PFSK-1 (cell line): Measurements from ENCODE around the gene PRR14.

Source experiments
- FOXP2 ChIP-seq: optimal IDR thresholded peaks from 2 replicates; pipeline ENCODE3; 2011; ENCODE audit warnings: borderline replicate concordance, control low read depth, inconsistent platforms; ENCODE audit not compliant: insufficient read depth; ENCODE audit errors: extremely low read length, extremely low read depth
- POLR2AphosphoS5 ChIP-seq: IDR thresholded peaks from 2 replicates; pipeline ENCODE4 v1.6.1; 2012; ENCODE audit warnings: low read depth, mild to moderate bottlenecking, control low read depth, low read length, moderate library complexity
- REST ChIP-seq, 2 experiments: IDR thresholded peaks; 2 replicates each; pipeline versions ENCODE4 v1.6.1 to v1.8.0; 2011 to 2012; ENCODE audit warnings: low read depth in 2 of 2, low read length in 2 of 2, control low read depth in 1 of 2, inconsistent platforms in 1 of 2, mild to moderate bottlenecking in 1 of 2, moderate library complexity in 1 of 2; ENCODE audit not compliant: insufficient read depth in 1 of 2
- SIN3A ChIP-seq: IDR thresholded peaks from 2 replicates; pipeline ENCODE4 v1.6.1; 2012; ENCODE audit warnings: mild to moderate bottlenecking, low read length, moderate library complexity, borderline replicate concordance; ENCODE audit not compliant: insufficient read depth
- TAF1 ChIP-seq: IDR thresholded peaks from 2 replicates; pipeline ENCODE4 v1.6.1; 2012; ENCODE audit warnings: low read length, control low read depth, borderline replicate concordance; ENCODE audit not compliant: insufficient read depth

PRR14 gene

DNA sequence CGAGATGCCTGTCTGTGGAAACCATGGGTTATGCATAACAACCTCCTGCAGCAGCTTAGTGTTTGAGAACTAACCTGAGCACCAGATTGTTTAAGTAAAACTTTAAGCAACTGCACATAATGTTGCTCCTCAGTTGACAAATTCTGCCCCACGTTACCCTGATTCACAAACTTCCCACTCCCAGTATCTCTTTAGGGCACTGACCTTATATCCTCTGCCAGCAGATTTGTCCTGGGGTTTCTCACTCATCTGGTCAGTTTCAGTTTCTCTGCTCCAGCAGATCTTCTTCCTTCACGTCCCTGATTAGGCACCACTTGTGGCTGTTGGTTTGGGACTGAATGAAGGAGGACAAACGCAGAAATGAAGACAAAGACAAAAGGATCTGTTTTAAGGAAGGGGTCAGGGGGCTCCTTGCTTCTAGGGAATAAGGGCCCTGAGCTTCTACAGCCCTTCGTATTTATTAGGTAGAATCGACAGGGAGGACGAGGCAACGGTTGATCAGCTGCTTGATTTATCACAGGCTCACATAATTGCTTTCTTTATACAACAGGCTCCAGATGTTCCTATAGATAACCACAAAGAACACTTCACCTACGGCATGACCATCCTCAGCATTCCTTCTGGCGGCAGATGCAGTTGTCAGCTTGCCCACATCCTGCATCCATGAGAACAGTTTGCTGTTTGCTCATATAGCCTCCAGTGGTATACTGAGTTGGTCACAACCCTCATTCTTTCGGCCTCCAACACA, 27.1 kb upstream of the PRR14 start:
- TF ChIP-seq POLR2AphosphoS5 (no peak), TAF1 (no peak), REST (IDR thresholded peaks at IDR 0.05; ENCODE audit: insufficient read depth in 1 of 2, low read depth in 2 of 2, low read length in 2 of 2) (no peak), SIN3A (no peak), FOXP2 (no peak)

DNA sequence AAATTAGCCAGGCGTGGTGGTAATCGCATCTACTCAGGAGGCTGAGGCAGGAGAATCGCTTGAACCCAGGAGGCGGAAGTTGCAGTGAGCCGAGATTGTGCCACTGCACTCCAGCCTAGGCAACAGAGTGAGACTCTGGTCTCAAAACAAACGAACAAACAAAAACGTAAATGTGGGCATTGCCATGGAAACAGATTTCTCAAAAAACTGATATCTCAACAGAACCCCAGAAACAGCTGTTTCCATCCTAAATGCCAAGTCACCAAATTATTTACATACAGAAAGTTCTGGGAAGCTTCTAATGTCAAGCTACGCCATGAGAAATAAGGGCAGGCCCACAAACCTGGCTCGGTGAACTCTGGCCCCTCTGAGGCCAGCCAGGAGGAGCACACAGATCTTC, 24.5 kb upstream of the PRR14 start:
- TF ChIP-seq POLR2AphosphoS5 (no peak), SIN3A (no peak), TAF1 (no peak)

- TF ChIP-seq POLR2AphosphoS5 (no peak), SIN3A (no peak), FOXP2 (no peak), TAF1 (no peak), REST (IDR thresholded peaks at IDR 0.05; ENCODE audit: insufficient read depth in 1 of 2, low read depth in 2 of 2, low read length in 2 of 2) (no peak)
Measured at GRCh38 chr16:30628628-30629540, 21.9 kb upstream of the PRR14 start.

DNA sequence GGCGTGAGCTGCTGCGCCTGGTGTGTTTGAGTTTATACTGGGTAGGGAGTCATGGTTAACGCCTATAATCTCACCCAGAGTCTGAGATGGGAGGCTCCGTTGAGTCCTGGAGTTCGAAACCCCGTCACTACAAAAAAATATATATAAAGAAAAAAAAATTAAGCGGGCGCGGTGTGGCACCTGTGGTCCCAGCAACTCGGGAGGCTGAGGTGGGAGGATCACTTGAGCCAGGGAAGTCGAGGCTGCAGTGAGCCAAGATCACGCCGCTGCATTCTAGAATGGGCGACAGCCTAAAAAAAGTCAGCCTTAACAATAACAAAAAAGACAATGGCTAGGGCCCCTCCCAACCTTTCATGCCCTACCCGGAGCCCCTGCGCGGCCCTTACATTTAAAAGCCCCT, 17.2 kb upstream of the PRR14 start:
- no peak for TF ChIP-seq FOXP2
- TF ChIP-seq SIN3A, result no peak
- TF ChIP-seq TAF1, result no peak
- TF ChIP-seq REST (IDR thresholded peaks at IDR 0.05; ENCODE audit: insufficient read depth in 1 of 2, low read depth in 2 of 2, low read length in 2 of 2), result no peak
- no peak for TF ChIP-seq POLR2AphosphoS5

DNA sequence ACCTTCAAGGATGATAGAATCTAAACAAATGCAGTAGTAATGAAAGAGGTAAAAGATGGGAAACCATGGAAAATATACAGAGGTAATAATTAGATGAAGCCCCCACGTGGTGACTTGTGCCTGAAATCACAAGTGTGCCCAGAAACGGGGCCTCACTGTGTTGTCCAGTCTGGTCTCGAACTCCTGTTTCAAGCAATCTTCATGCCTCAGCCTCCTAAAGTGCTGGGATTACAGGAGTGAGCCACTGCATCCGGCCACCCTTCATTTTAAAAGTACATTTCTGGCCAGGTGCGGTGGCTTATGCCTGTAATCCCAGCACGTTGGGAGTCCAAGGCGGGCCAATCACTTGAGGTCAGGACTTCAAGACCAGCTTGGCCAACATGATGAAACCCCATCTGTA, 14.2 kb upstream of the PRR14 start:
- TF ChIP-seq SIN3A, result no peak
- no peak for TF ChIP-seq TAF1
- TF ChIP-seq FOXP2, result no peak
- no peak for TF ChIP-seq REST (IDR thresholded peaks at IDR 0.05; ENCODE audit: insufficient read depth in 1 of 2, low read depth in 2 of 2, low read length in 2 of 2)
- no peak for TF ChIP-seq POLR2AphosphoS5
